ENCODE data around the gene APH1A. TPM values are rescaled to one million over a fixed set of nuclear protein-coding genes. Genes with fewer than 3 reads are reported as not detected.
A peak's percentile ranks its signal among the peaks of the same experiment; 100 is the strongest.

Gene APH1A
- total and polyA plus RNA-seq, 2 of the 13 experiments (the other 11 are each of a cell fraction or from before 2014, with no cell fraction given) = 114 to 130 TPM

DNA sequence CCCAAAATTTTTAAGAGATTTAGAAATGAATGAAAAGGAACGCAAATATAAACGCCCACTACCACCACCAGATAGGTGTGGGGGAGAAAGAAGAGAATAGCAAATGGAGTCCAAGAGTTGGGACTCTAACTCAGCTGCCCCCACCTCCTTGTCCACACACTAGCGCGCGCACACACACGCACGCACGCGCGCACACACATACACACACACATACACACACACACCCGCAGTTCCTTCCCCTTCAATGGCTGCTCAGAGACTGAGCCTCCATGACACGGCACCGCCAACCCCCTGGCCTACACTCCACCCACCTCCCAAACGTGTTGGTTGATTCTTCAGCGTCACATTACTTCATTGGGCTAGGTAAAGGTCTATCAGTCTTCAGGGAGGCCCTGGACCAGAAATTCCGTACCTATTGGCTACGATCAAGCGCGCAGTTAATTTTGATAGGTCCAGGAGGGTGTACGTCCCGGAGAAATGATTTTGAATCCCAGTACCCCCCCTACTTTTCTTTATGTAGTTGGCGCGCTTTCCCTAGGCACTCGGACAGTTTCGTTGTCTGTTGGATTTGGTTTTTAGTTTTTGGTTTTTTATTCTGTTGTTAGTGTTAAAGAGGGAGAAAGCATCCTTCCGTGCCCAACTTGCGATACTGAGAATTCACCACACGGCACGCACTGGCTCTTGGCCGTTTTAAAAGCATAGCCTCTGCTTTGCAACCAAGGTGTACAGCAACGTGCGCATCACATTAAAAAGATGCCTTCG, 32.8 kb downstream of the APH1A start, which contains the start of gene ANP32E (continued):
- TF ChIP-seq ZNF276 (CRISPR knock-in tag; IDR thresholded peaks at IDR 0.05; ENCODE audit: low read depth) = no peak; the same call in 1 of the 2 replicates
- no peak for TF ChIP-seq ZNF136 (CRISPR knock-in tag; IDR thresholded peaks at IDR 0.05; ENCODE audit: low read depth)
- TF ChIP-seq TMF1 (CRISPR knock-in tag; IDR thresholded peaks at IDR 0.05; ENCODE audit: low read depth) = peak; percentile 30; the same call in 1 of the 2 replicates
- TF ChIP-seq ATF7 (IDR thresholded peaks at IDR 0.05) = no peak
- no peak for TF ChIP-seq ATF7 (CRISPR knock-in tag; IDR thresholded peaks at IDR 0.05)
- peak; percentile 65; the same call in 1 of the 2 replicates for TF ChIP-seq YEATS2 (CRISPR knock-in tag; IDR thresholded peaks at IDR 0.05; ENCODE audit: borderline replicate concordance)
- TF ChIP-seq ZNF670 (CRISPR knock-in tag; IDR thresholded peaks at IDR 0.05; ENCODE audit: borderline replicate concordance) = no peak
- no peak for TF ChIP-seq ZNF3 (CRISPR knock-in tag; IDR thresholded peaks at IDR 0.05)
- TF ChIP-seq, protein P1, sequence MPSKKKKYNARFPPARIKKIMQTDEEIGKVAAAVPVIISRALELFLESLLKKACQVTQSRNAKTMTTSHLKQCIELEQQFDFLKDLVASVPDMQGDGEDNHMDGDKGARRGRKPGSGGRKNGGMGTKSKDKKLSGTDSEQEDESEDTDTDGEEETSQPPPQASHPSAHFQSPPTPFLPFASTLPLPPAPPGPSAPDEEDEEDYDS (CRISPR knock-in tag; IDR thresholded peaks at IDR 0.05) = peak; percentile 98
- peak; percentile 88 for TF ChIP-seq ZNF335 (CRISPR knock-in tag; IDR thresholded peaks at IDR 0.05)
- TF ChIP-seq ZNF619 (CRISPR knock-in tag; IDR thresholded peaks at IDR 0.05) = no peak
- peak; percentile 59; the same call in 1 of the 2 replicates for TF ChIP-seq ZBTB7A (CRISPR knock-in tag; IDR thresholded peaks at IDR 0.05)
- TF ChIP-seq, protein P2, sequence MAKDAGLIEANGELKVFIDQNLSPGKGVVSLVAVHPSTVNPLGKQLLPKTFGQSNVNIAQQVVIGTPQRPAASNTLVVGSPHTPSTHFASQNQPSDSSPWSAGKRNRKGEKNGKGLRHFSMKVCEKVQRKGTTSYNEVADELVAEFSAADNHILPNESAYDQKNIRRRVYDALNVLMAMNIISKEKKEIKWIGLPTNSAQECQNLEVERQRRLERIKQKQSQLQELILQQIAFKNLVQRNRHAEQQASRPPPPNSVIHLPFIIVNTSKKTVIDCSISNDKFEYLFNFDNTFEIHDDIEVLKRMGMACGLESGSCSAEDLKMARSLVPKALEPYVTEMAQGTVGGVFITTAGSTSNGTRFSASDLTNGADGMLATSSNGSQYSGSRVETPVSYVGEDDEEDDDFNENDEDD (CRISPR knock-in tag; IDR thresholded peaks at IDR 0.05; ENCODE audit: borderline replicate concordance) = peak; percentile 97
- peak; percentile 80; the same call in 1 of the 2 replicates for TF ChIP-seq ZNF343 (CRISPR knock-in tag; IDR thresholded peaks at IDR 0.05)
- TF ChIP-seq ZGPAT (CRISPR knock-in tag; IDR thresholded peaks at IDR 0.05) = peak; percentile 61
- TF ChIP-seq, protein P3, sequence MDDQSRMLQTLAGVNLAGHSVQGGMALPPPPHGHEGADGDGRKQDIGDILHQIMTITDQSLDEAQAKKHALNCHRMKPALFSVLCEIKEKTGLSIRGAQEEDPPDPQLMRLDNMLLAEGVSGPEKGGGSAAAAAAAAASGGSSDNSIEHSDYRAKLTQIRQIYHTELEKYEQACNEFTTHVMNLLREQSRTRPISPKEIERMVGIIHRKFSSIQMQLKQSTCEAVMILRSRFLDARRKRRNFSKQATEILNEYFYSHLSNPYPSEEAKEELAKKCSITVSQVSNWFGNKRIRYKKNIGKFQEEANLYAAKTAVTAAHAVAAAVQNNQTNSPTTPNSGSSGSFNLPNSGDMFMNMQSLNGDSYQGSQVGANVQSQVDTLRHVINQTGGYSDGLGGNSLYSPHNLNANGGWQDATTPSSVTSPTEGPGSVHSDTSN (CRISPR knock-in tag; IDR thresholded peaks at IDR 0.05; ENCODE audit: borderline replicate concordance) = no peak
- TF ChIP-seq ZSCAN20 (CRISPR knock-in tag; IDR thresholded peaks at IDR 0.05; ENCODE audit: borderline replicate concordance) = no peak
- no peak for TF ChIP-seq MBNL3 (CRISPR knock-in tag; conservative IDR thresholded peaks at IDR 0.05)
- no peak for TF ChIP-seq PHB2 (IDR thresholded peaks at IDR 0.05; ENCODE audit: partially characterized antibody)
- TF ChIP-seq HDAC6 (IDR thresholded peaks at IDR 0.05; ENCODE audit: low read depth, low read length) = no peak
- peak; percentile 34; the same call in 1 of the 2 replicates for TF ChIP-seq ZBTB7B (CRISPR knock-in tag; IDR thresholded peaks at IDR 0.05)
- TF ChIP-seq ZNF451 (CRISPR knock-in tag; IDR thresholded peaks at IDR 0.05) = no peak
- peak; percentile 94 for TF ChIP-seq ZNF160 (CRISPR knock-in tag; IDR thresholded peaks at IDR 0.05)
- no peak for TF ChIP-seq DNMT1 (CRISPR knock-in tag; IDR thresholded peaks at IDR 0.05)
- peak; percentile 94 for TF ChIP-seq HOXA9 (CRISPR knock-in tag; IDR thresholded peaks at IDR 0.05; ENCODE audit: borderline replicate concordance)

Measured in HepG2 (cell line).